Measurements from ENCODE around the gene AAK1. TPM values are rescaled to one million over a fixed set of nuclear protein-coding genes. Genes with fewer than 3 reads are reported as not detected.
"Not testable (repeated sequence)": the region's sequence is repeated elsewhere in the genome, so short reads cannot be mapped to it uniquely, and the experiment has no call there.

AAK1 gene
- total and polyA plus RNA-seq, 7 donors = 7.8 to 95.2 (median 52.5) TPM

- WGBS, 3 donors = 85 to 93% (median 92%) methylated on average over 2 of the region's 2 CpGs
- Histone ChIP-seq H3K27ac (no peak overlapping the region), H3K36me3 (ENCODE audit: insufficient read depth in 1 of 2, low read depth in 1 of 2) (no peaks in the 10 kb centered on the region), H3K4me3 (no peak overlapping the region), H3K9me3 (peaks cover 14% of the 10 kb centered on the region), H3K27me3 (ENCODE audit: insufficient read depth in 3 of 3, low read length in 2 of 3) (no peaks in the 10 kb centered on the region), H3K4me1 (no peaks in the 10 kb centered on the region)
- TF ChIP-seq CTCF (IDR thresholded peaks at IDR 0.05) = no peak
- DNase-seq (no peak), ATAC-seq (no peak)
- intact Hi-C loops (cut with DNase I) = no loop called here
Measured at GRCh38 chr2:69669666-69670065, 26.1 kb upstream of the AAK1 start.

GRCh38 chr2:69668598-69668997 is 25.1 kb upstream of the AAK1 start:
- no peak for DNase-seq
- no peak overlapping the region for H3K4me3 ChIP-seq
- no peak overlapping the region for H3K27ac ChIP-seq
- no peaks in the 10 kb centered on the region for H3K36me3 ChIP-seq (ENCODE audit: insufficient read depth in 1 of 2, low read depth in 1 of 2)
- WGBS, 3 donors = 89 to 95% (median 90%) methylated on average over 5 of the region's 5 CpGs
- no peaks in the 10 kb centered on the region for H3K4me1 ChIP-seq
- no peak for TF ChIP-seq CTCF (IDR thresholded peaks at IDR 0.05)
- peaks cover 14% of the 10 kb centered on the region for H3K9me3 ChIP-seq
- no peaks in the 10 kb centered on the region for H3K27me3 ChIP-seq (ENCODE audit: insufficient read depth in 3 of 3, low read length in 2 of 3)
- no peak for ATAC-seq
- intact Hi-C loops (cut with DNase I) = no loop called here

- no peak overlapping the region for H3K27ac ChIP-seq
- H3K27me3 ChIP-seq (ENCODE audit: insufficient read depth in 3 of 3, low read length in 2 of 3) = no peaks in the 10 kb centered on the region
- WGBS, 3 donors = 66 to 76% (median 72%) methylated on average over 7 of the region's 7 CpGs
- intact Hi-C loops (cut with DNase I) = no loop called here
- ATAC-seq (no peak), DNase-seq (no peak)
- H3K36me3 ChIP-seq (ENCODE audit: insufficient read depth in 1 of 2, low read depth in 1 of 2) = no peaks in the 10 kb centered on the region
- TF ChIP-seq CTCF (IDR thresholded peaks at IDR 0.05) = no peak
- no peak overlapping the region for H3K4me3 ChIP-seq
- H3K4me1 ChIP-seq = no peaks in the 10 kb centered on the region
- H3K9me3 ChIP-seq = peaks cover 12% of the 10 kb centered on the region
Measured at GRCh38 chr2:69667805-69668382, 24.4 kb upstream of the AAK1 start.

GRCh38 chr2:69665152-69665551 is 21.6 kb upstream of the AAK1 start:
- ATAC-seq (no peak), DNase-seq (no peak)
- no peaks in the 10 kb centered on the region for H3K9me3 ChIP-seq
- no peak overlapping the region for H3K4me3 ChIP-seq
- WGBS, 3 donors = 92 to 95% (median 94%) methylated on average over 9 of the region's 9 CpGs
- H3K36me3 ChIP-seq (ENCODE audit: insufficient read depth in 1 of 2, low read depth in 1 of 2) = no peaks in the 10 kb centered on the region
- H3K27ac ChIP-seq = no peak overlapping the region
- H3K4me1 ChIP-seq = no peaks in the 10 kb centered on the region
- TF ChIP-seq CTCF (IDR thresholded peaks at IDR 0.05) = no peak
- H3K27me3 ChIP-seq (ENCODE audit: insufficient read depth in 3 of 3, low read length in 2 of 3) = no peaks in the 10 kb centered on the region
- intact Hi-C loops (cut with DNase I) = no loop called here

- Histone ChIP-seq H3K27me3 (ENCODE audit: insufficient read depth in 3 of 3, low read length in 2 of 3) (no peaks in the 10 kb centered on the region), H3K9me3 (no peaks in the 10 kb centered on the region), H3K4me3 (no peak overlapping the region), H3K27ac (no peak overlapping the region), H3K36me3 (ENCODE audit: insufficient read depth in 1 of 2, low read depth in 1 of 2) (no peaks in the 10 kb centered on the region), H3K4me1 (no peaks in the 10 kb centered on the region)
- WGBS, 3 donors = 93 to 97% (median 94%) methylated on average over 3 of the region's 3 CpGs
- ATAC-seq (no peak), DNase-seq (no peak)
- TF ChIP-seq CTCF (IDR thresholded peaks at IDR 0.05) = no peak
- intact Hi-C loops (cut with DNase I) = no loop called here
Measured at GRCh38 chr2:69663860-69664259, 20.3 kb upstream of the AAK1 start.

GRCh38 chr2:69662547-69662946 is 19.0 kb upstream of the AAK1 start:
- intact Hi-C loops (cut with DNase I); H3K4me3 ChIP-seq; DNase-seq; ATAC-seq; H3K27ac ChIP-seq; H3K36me3 ChIP-seq (ENCODE audit: insufficient read depth in 1 of 2, low read depth in 1 of 2); H3K27me3 ChIP-seq (ENCODE audit: insufficient read depth in 3 of 3, low read length in 2 of 3); H3K9me3 ChIP-seq; H3K4me1 ChIP-seq: not testable (repeated sequence)
- 90 to 100% (median 96%) methylated on average over 1 to 2 of the region's 2 CpGs for WGBS, 3 donors

Measured in psoas muscle (tissue), 8 donors.